ENCODE results near the gene CEBPZOS. TPM values are rescaled to one million over a fixed set of nuclear protein-coding genes. Genes with fewer than 3 reads are reported as not detected.

Gene CEBPZOS
- total and polyA plus RNA-seq, 9 of the 15 experiments (the other 6 are each of a cell fraction or from before 2014, with no cell fraction given) = 21.7 to 64.8 (median 46.7) TPM

GRCh38 chr2:37203708-37204107, 7.4 kb downstream of the CEBPZOS start:
- in situ Hi-C loops (cut with MboI) (no loop called here), intact Hi-C loops (cut with micrococcal nuclease) (no loop called here)
- Histone ChIP-seq H2AFZ (ENCODE audit: low read depth, low read length) (no peak overlapping the region), H3K4me1 (replicated peaks in 1 of 2; ENCODE audit: control insufficient read depth in 2 of 2, insufficient read depth in 2 of 2, low read length in 2 of 2) (no peaks in the 10 kb centered on the region; a peak in 1 of 5 replicates), H3K9ac (ENCODE audit: insufficient read depth in 1 of 2, low read depth in 2 of 2, low read length in 2 of 2) (no peak overlapping the region), H3K36me3 (ENCODE audit: control insufficient read depth, insufficient read depth, low read length) (peaks cover 94% of the 10 kb centered on the region), H3K4me2 (ENCODE audit: insufficient read depth, low read length) (no peak overlapping the region), H3K27me3 (ENCODE audit: control insufficient read depth in 2 of 2, insufficient read depth in 2 of 2, low read length in 2 of 2) (no peaks in the 10 kb centered on the region), H3K9me1 (ENCODE audit: control insufficient read depth, insufficient read depth, low read length) (no peaks in the 10 kb centered on the region), H3K27ac (ENCODE audit: extremely low read depth, low read depth, low read length) (no peak overlapping the region), H3K79me2 (ENCODE audit: control insufficient read depth, insufficient read depth, low read length) (peaks cover 72% of the 10 kb centered on the region), H3K4me3 (no peak overlapping the region), H3K9me3 (replicated peaks; ENCODE audit: control insufficient read depth, insufficient read depth, low read depth, low read length) (peaks cover 20% of the 10 kb centered on the region), H4K20me1 (replicated peaks; ENCODE audit: control insufficient read depth, insufficient read depth, low read length) (no peaks in the 10 kb centered on the region)
- ChIA-PET POLR2A (no interaction called here), CTCF (ENCODE audit: low intra/inter-chr PET ratio) (no interaction called here)
- BruUV-seq (replicated peaks) = no TSS peak
- FAIRE-seq (no peak), ATAC-seq (no peak), DNase-seq (ENCODE audit: extremely low read depth in 1 of 4, low spot score in 3 of 4) (no peak)
- 80% methylated on average over 2 of the region's 2 CpGs for WGBS (ENCODE audit: insufficient coverage, low coverage, missing lambda C conversion rate)
- no peak for TF ChIP-seq JUN (IDR thresholded peaks at IDR 0.05; ENCODE audit: borderline replicate concordance, low read depth, low read length)
- TF ChIP-seq JUN (CRISPR knock-in tag; IDR thresholded peaks at IDR 0.05; ENCODE audit: borderline replicate concordance) = no peak
- TF ChIP-seq CBX3 (IDR thresholded peaks at IDR 0.05; ENCODE audit: borderline replicate concordance in 1 of 2, low read length in 2 of 2) = peak in 1 of 2 experiments; percentile 92; a peak in 2 of 3 replicates
- peak; percentile 72 for TF ChIP-seq ADNP (tag; IDR thresholded peaks at IDR 0.05)
- TF ChIP-seq FOSL1 (tag; conservative IDR thresholded peaks at IDR 0.05) = no peak
- peak; percentile 23 to 28; a peak in 1 of 4 replicates for TF ChIP-seq KDM1A (IDR thresholded peaks at IDR 0.05)
- TF ChIP-seq, protein P1, sequence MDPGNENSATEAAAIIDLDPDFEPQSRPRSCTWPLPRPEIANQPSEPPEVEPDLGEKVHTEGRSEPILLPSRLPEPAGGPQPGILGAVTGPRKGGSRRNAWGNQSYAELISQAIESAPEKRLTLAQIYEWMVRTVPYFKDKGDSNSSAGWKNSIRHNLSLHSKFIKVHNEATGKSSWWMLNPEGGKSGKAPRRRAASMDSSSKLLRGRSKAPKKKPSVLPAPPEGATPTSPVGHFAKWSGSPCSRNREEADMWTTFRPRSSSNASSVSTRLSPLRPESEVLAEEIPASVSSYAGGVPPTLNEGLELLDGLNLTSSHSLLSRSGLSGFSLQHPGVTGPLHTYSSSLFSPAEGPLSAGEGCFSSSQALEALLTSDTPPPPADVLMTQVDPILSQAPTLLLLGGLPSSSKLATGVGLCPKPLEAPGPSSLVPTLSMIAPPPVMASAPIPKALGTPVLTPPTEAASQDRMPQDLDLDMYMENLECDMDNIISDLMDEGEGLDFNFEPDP (CRISPR knock-in tag; IDR thresholded peaks at IDR 0.05) = no peak
- no peak for TF ChIP-seq RERE (CRISPR knock-in tag; IDR thresholded peaks at IDR 0.05; ENCODE audit: borderline replicate concordance)
- TF ChIP-seq RBM25 (IDR thresholded peaks at IDR 0.05; ENCODE audit: low read depth, low read length, severe bottlenecking) = peak; percentile 89
- TF ChIP-seq ZNF507 (tag; conservative IDR thresholded peaks at IDR 0.05) = no peak
- no peak for TF ChIP-seq CC2D1A (IDR thresholded peaks at IDR 0.05)
- TF ChIP-seq ZFPM2 (CRISPR knock-in tag; IDR thresholded peaks at IDR 0.05) = no peak
- no peak for TF ChIP-seq HDAC8 (tag; IDR thresholded peaks at IDR 0.05)
- TF ChIP-seq ZNF146 (CRISPR knock-in tag; IDR thresholded peaks at IDR 0.05; ENCODE audit: unreplicated experiment) = peak; percentile 99
